Esophagus muscularis mucosa (tissue), 4 donors: ENCODE data around the gene RADIL. TPM values are rescaled to one million over a fixed set of nuclear protein-coding genes. Genes with fewer than 3 reads are reported as not detected.
A peak's percentile ranks its signal among the peaks of the same experiment; 100 is the strongest.

Source experiments
- DNase-seq: peaks from one replicate; pipeline ENCODE4 v3.0.0-alpha.2; 2017; ENCODE audit errors: extremely low spot score
- H3K27ac ChIP-seq, 4 donors: fragments of 200-600 bp; sonication (generic); replicated peaks in 1 of 4; 1 replicate in 3 of 4; 2 replicates in 1 of 4; pipeline ENCODE4 v1.5.1; 2016 to 2019; ENCODE audit warnings: mild to moderate bottlenecking in 1 of 4
- H3K27me3 ChIP-seq, 4 donors: fragments of 200-600 bp; sonication (generic); one replicate each; pipeline versions ENCODE4 v1.5.1 to v1.6.0; 2016 to 2019
- H3K36me3 ChIP-seq, 4 donors: fragments of 200-600 bp; sonication (generic); one replicate each; pipeline ENCODE4 v1.5.1; 2016 to 2019
- H3K4me1 ChIP-seq, 4 donors: fragments of 200-600 bp; sonication (generic); one replicate each; pipeline ENCODE4 v1.5.1; 2016 to 2019
- H3K4me3 ChIP-seq, 4 donors: fragments of 200-600 bp; sonication (generic); 1 replicate in 2 of 4; 2 replicates in 2 of 4; pipeline ENCODE4 v1.5.1; 2016 to 2019; ENCODE audit warnings: mild to moderate bottlenecking in 4 of 4, moderate library complexity in 1 of 4
- H3K9me3 ChIP-seq, 4 donors: fragments of 200-600 bp; sonication (generic); 1 replicate in 3 of 4; 2 replicates in 1 of 4; pipeline ENCODE4 v1.5.1; 2016 to 2019
- EP300 ChIP-seq: sonication (generic); formaldehyde crosslinking; IDR thresholded peaks from one replicate; pipeline ENCODE4 v1.6.1; 2017; ENCODE audit warnings: antibody characterized with exemption
- POLR2A ChIP-seq: fragments of 450-650 bp; IDR thresholded peaks from one replicate; pipeline ENCODE4 v1.6.1; 2017; ENCODE audit warnings: antibody characterized with exemption, moderate library complexity, mild to moderate bottlenecking, low read depth
- POLR2AphosphoS5 ChIP-seq, 2 donors: sonication (generic); formaldehyde crosslinking; IDR thresholded peaks; one replicate each; pipeline ENCODE4 v1.6.1; 2017; ENCODE audit warnings: antibody characterized with exemption in 2 of 2
- WGBS: methylation state at CpG from one replicate; pipeline ENCODE4 v1.1.5; 2018; 5-methylcytosine and 5-hydroxymethylcytosine counted together
- intact Hi-C: fragments of 100-400 bp; cut with DNase I; formaldehyde crosslinking; loops from one replicate; pipeline ENCODE4 v1.15.1; 2023
- total RNA-seq, 4 donors: library from RNA; depleted of rRNA; stranded (reverse); fragments of >200 nt; gene quantifications; one replicate each; pipeline versions ENCODE4 v1.1.0 to v1.2.1, GENCODE V29; 2016
- TF ChIP-seq, protein P1 (sequence below), 3 experiments: fragments of 200-600 bp in 2 of 3; fragments of 450-650 bp in 1 of 3; sonication (generic) in 2 of 3; IDR thresholded peaks; one replicate each; pipeline ENCODE4 v1.5.1; 2017 to 2019; ENCODE audit warnings: antibody characterized with exemption in 3 of 3, mild to moderate bottlenecking in 2 of 3, moderate library complexity in 1 of 3

Gene RADIL
- total RNA-seq, 4 donors from 2014 or later = 6.5 to 12.9 (median 12.1) TPM

DNA sequence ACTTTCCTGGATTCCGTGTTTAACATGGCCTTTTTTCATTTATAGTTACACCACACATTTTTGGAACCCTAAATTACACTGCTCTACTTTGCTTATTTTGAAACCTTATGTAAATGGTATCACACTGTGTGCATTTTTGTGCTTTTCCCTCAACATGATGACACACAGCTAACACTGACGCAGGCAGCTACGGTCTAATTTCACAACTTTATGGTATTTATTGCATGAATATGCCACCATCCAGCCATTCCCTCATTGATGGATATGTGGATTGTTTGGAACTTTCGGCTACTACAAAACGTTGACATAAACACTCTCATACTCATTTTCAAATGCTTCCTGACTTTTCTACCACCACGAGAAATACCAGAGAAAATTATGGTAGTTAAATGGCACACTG lies 28.6 kb downstream of the RADIL start:
- Histone ChIP-seq H3K9me3 (peaks cover 0 to 14% (median 0%) of the 10 kb centered on the region in 4 donors), H3K4me3 (no peak overlapping the region), H3K36me3 (no peaks in the 10 kb centered on the region), H3K27ac (no peak overlapping the region), H3K4me1 (no peaks in the 10 kb centered on the region), H3K27me3 (no peaks in the 10 kb centered on the region)
- TF ChIP-seq POLR2AphosphoS5 (IDR thresholded peaks at IDR 0.05) (no peak), EP300 (no peak)
- TF ChIP-seq, protein P1, sequence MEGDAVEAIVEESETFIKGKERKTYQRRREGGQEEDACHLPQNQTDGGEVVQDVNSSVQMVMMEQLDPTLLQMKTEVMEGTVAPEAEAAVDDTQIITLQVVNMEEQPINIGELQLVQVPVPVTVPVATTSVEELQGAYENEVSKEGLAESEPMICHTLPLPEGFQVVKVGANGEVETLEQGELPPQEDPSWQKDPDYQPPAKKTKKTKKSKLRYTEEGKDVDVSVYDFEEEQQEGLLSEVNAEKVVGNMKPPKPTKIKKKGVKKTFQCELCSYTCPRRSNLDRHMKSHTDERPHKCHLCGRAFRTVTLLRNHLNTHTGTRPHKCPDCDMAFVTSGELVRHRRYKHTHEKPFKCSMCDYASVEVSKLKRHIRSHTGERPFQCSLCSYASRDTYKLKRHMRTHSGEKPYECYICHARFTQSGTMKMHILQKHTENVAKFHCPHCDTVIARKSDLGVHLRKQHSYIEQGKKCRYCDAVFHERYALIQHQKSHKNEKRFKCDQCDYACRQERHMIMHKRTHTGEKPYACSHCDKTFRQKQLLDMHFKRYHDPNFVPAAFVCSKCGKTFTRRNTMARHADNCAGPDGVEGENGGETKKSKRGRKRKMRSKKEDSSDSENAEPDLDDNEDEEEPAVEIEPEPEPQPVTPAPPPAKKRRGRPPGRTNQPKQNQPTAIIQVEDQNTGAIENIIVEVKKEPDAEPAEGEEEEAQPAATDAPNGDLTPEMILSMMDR (IDR thresholded peaks at IDR 0.05) = no peak
- intact Hi-C loops = no loop called here
- DNase-seq = no peak
- WGBS = 93% methylated on average over 6 of the region's 6 CpGs

- no peak overlapping the region for H3K4me3 ChIP-seq
- H3K36me3 ChIP-seq = no peaks in the 10 kb centered on the region
- WGBS = 77% methylated on average over 6 of the region's 6 CpGs
- intact Hi-C loops = no loop called here
- H3K27me3 ChIP-seq = no peaks in the 10 kb centered on the region
- peaks cover 0 to 6% (median 0%) of the 10 kb centered on the region in 4 donors for H3K4me1 ChIP-seq
- DNase-seq = no peak
- TF ChIP-seq POLR2A (no peak), POLR2AphosphoS5 (IDR thresholded peaks at IDR 0.05) (no peak), EP300 (no peak)
- TF ChIP-seq, protein P1 (IDR thresholded peaks at IDR 0.05) = no peak
- H3K27ac ChIP-seq = no peak overlapping the region
- H3K9me3 ChIP-seq = peaks cover 0 to 14% (median 0%) of the 10 kb centered on the region in 4 donors
These were observed 31.8 kb downstream of the RADIL start for GRCh38 chr7:4851459-4852422.

- Histone ChIP-seq H3K36me3 (no peaks in the 10 kb centered on the region), H3K9me3 (peaks cover 0 to 14% (median 0%) of the 10 kb centered on the region in 4 donors), H3K4me3 (no peak overlapping the region), H3K27ac (no peak overlapping the region), H3K4me1 (peaks cover 0 to 6% (median 0%) of the 10 kb centered on the region in 4 donors), H3K27me3 (no peaks in the 10 kb centered on the region)
- intact Hi-C loops = no loop called here
- TF ChIP-seq POLR2A = no peak
- no peak for TF ChIP-seq EP300
- DNase-seq = no peak
- 86% methylated on average over 8 of the region's 8 CpGs for WGBS
These were observed 33.2 kb downstream of the RADIL start for GRCh38 chr7:4850262-4850795.

GRCh38 chr7:4849390-4849789 lies 34.1 kb downstream of the RADIL start:
- Histone ChIP-seq H3K4me3 (no peak overlapping the region), H3K27ac (no peak overlapping the region), H3K36me3 (no peaks in the 10 kb centered on the region), H3K27me3 (no peaks in the 10 kb centered on the region), H3K4me1 (peaks cover 0 to 6% (median 0%) of the 10 kb centered on the region in 4 donors), H3K9me3 (peaks cover 0 to 14% (median 0%) of the 10 kb centered on the region in 4 donors)
- intact Hi-C loops = loop anchor here (5.0 kb wide), 1 partner anchor 33 kb away; the partner anchor contains the start of gene RADIL
- TF ChIP-seq EP300 (no peak), POLR2AphosphoS5 (IDR thresholded peaks at IDR 0.05) (no peak)
- TF ChIP-seq, protein P1 (IDR thresholded peaks at IDR 0.05) = peak in 2 of 3 experiments; percentile 26 to 38
- 35% methylated on average over 4 of the region's 4 CpGs for WGBS
- DNase-seq = no peak

DNA sequence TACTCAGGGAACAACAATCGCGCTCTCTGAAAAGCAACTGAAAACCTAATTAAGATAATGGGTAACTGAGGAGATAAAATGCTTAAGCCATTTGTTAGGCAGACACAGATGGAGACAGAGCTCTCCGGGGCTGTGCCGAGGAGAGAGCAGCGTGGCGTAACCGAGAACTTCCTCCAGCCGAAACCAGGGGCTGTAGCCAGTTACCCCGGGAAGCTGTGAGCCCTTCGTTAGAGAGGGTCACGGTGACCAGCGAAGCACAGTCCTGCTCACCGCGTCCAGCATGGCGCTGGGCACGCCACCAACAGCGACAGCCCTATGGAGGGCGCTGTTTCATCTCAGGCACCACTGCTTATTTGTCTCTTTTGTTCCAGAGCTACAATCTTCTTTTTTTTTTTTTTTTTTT lies 37.8 kb downstream of the RADIL start:
- DNase-seq = no peak
- Histone ChIP-seq H3K36me3 (no peaks in the 10 kb centered on the region), H3K27me3 (no peaks in the 10 kb centered on the region), H3K27ac (no peak overlapping the region), H3K4me3 (no peak overlapping the region), H3K9me3 (no peaks in the 10 kb centered on the region), H3K4me1 (peaks cover 0 to 6% (median 3%) of the 10 kb centered on the region in 4 donors)
- TF ChIP-seq POLR2A (no peak), EP300 (no peak), POLR2AphosphoS5 (IDR thresholded peaks at IDR 0.05) (no peak)
- TF ChIP-seq, protein P1 (IDR thresholded peaks at IDR 0.05) = no peak
- WGBS = 46% methylated on average over 18 of the region's 18 CpGs
- intact Hi-C loops = loop anchor here (5.0 kb wide), 1 partner anchor 37 kb away; the partner anchor contains the start of gene RADIL
